Panc1 (cell line): ENCODE measurements around the gene COLEC11.

Experiments
- CTCF ChIP-seq: fragments of 450-650 bp; IDR thresholded peaks from 2 replicates; pipeline ENCODE4 v1.5.1; 2017; ENCODE audit warnings: mild to moderate bottlenecking
- SIN3A ChIP-seq: IDR thresholded peaks from 2 replicates; pipeline ENCODE4 v1.6.1; 2012; ENCODE audit warnings: low read depth, mild to moderate bottlenecking, low read length, moderate library complexity, borderline replicate concordance; ENCODE audit not compliant: insufficient read depth
- TCF7L2 ChIP-seq: IDR thresholded peaks from 2 replicates; pipeline ENCODE4 v1.6.1; 2011; ENCODE audit warnings: mild to moderate bottlenecking, low read depth, low read length, inconsistent platforms

GRCh38 chr2:3689998-3690748 is 95.3 kb downstream of the COLEC11 start:
- TF ChIP-seq CTCF (no peak), SIN3A (no peak), TCF7L2 (no peak)
